AG09319 (cell line): ENCODE results near the gene CEP70.
"Not testable (repeated sequence)": the region's sequence is repeated elsewhere in the genome, so short reads cannot be mapped to it uniquely, and the experiment has no call there.

Experiments used
- DNase-seq: peaks from one replicate; pipeline ENCODE4 v3.0.0-alpha.2; 2010; ENCODE audit warnings: low read depth; ENCODE audit errors: extremely low read depth
- TF ChIP-seq, protein P1 (sequence below): IDR thresholded peaks from 2 replicates; pipeline ENCODE4 v1.5.1; 2011; ENCODE audit warnings: low read depth, mild to moderate bottlenecking, inconsistent platforms, low read length, moderate library complexity

CEP70 gene

GRCh38 chr3:138539352-138539751 lies 54.7 kb downstream of the CEP70 start:
- TF ChIP-seq, protein P1, sequence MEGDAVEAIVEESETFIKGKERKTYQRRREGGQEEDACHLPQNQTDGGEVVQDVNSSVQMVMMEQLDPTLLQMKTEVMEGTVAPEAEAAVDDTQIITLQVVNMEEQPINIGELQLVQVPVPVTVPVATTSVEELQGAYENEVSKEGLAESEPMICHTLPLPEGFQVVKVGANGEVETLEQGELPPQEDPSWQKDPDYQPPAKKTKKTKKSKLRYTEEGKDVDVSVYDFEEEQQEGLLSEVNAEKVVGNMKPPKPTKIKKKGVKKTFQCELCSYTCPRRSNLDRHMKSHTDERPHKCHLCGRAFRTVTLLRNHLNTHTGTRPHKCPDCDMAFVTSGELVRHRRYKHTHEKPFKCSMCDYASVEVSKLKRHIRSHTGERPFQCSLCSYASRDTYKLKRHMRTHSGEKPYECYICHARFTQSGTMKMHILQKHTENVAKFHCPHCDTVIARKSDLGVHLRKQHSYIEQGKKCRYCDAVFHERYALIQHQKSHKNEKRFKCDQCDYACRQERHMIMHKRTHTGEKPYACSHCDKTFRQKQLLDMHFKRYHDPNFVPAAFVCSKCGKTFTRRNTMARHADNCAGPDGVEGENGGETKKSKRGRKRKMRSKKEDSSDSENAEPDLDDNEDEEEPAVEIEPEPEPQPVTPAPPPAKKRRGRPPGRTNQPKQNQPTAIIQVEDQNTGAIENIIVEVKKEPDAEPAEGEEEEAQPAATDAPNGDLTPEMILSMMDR, result no peak

GRCh38 chr3:138521445-138521844 lies 72.6 kb downstream of the CEP70 start:
- not testable (repeated sequence) for DNase-seq

More at GRCh38 chr3:138539352-138539751, 54.7 kb downstream of the CEP70 start:
- DNase-seq, result no peak

DNA sequence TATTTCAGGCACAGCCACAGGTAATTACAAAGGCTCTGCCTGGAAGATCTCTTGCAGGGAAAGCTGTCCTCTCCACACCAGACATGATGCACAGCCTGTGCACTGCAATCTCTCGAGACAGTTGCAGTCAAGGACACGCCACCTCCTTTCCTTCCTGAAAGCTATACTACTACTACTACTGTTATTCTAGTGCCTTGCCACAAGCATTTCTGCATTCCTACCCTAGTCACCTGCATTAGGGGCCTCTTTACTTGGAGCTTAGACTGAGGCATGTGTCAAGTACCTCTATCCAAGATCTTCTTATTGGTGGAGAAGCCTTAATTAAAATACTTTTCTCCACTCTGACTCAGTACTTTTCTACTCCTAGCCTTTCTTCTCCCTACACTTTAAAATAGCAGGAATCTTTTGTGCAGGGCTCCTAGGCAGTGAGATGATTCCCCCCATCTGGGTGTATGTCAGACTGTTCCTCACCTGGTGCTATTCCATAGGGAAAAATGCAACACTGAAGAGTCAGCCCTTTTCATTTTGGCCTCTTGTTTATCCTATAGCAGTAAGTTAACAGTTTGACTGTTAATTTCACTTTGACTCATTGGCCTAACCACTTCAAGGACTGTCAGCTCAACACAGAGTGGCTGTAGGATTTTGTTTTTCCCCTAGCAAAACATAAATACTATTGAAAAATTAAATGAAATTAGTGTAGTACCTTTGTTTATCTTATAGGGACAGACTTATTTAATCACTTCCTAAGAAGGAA lies 80.8 kb downstream of the CEP70 start:
- DNase-seq, result no peak
- TF ChIP-seq, protein P1, result no peak

DNA sequence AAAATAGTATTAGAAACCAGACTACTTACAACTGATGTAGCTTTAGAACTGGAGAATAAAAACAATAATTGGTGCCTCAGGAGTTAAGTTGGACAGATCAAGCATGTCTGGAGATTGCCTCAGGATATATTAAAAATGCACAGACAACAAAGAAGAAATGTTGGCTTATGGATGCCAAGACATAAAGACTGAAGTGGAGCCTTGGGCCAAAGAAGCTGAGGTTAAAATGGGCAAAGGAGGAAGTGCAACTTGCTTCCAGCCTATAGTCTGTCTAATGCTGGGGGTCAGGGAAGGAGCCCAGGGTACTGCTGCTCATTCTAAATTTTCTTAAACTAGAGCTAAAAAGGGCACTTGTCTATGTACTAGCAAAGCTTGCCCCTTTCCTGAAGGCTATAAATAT lies 82.1 kb downstream of the CEP70 start:
- DNase-seq, result no peak
- TF ChIP-seq, protein P1, result no peak

GRCh38 chr3:138509586-138509985 lies 84.5 kb downstream of the CEP70 start:
- no peak for DNase-seq
- TF ChIP-seq, protein P1, result no peak

- DNase-seq, result no peak
- TF ChIP-seq, protein P1, result no peak
These were observed 86.5 kb downstream of the CEP70 start for GRCh38 chr3:138507524-138507923.

DNA sequence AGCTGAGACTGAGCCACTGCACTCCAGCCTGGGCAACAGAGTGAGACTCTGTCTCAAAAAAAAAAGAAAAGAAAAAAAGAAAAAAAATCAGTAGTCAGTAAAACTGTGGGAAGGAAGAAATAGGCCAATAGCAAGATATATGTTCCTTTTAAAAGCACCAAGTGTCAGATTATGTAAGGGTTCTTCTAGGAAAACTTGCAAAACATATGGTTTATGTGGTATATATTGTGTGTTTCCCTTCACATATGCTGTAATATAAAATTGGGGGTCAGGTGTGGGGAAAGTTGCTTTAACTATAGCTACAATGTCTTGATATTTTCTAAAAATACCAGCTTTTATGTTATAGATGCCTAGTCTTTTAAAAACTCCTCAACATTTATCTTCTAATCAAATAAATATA lies 95.1 kb downstream of the CEP70 start:
- TF ChIP-seq, protein P1, result no peak
- no peak for DNase-seq

DNA sequence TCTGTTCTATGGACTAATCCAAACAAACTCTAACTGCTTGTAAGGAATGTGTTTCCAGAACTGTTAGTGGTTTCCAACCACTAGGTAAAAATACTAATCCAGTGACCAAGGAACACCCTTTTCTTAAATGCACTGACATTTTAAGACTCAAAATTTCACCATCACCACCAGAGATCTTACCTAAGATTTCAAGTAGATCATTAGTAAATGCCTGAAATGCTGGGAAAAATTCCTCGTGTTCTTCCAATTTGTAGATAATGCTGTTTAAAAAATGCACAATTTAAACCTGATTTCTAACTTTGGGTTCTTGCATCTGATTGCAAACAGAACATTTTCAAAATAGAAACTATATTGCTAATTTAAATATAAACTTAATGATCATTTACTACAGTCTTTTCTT lies 96.2 kb downstream of the CEP70 start:
- DNase-seq, result no peak

More for the DNA sequence above, 96.2 kb downstream of the CEP70 start:
- TF ChIP-seq, protein P1, result no peak
